HG03280 (cell line): ENCODE measurements around the gene CHRM1.

Source experiments
- ATAC-seq: cut with Tn5 transposase; IDR thresholded peaks from one replicate; pipeline ENCODE4 v1.9.1; 2021; ENCODE audit warnings: mild to moderate bottlenecking, moderate library complexity; ENCODE audit not compliant: unreplicated experiment

CHRM1 gene

DNA sequence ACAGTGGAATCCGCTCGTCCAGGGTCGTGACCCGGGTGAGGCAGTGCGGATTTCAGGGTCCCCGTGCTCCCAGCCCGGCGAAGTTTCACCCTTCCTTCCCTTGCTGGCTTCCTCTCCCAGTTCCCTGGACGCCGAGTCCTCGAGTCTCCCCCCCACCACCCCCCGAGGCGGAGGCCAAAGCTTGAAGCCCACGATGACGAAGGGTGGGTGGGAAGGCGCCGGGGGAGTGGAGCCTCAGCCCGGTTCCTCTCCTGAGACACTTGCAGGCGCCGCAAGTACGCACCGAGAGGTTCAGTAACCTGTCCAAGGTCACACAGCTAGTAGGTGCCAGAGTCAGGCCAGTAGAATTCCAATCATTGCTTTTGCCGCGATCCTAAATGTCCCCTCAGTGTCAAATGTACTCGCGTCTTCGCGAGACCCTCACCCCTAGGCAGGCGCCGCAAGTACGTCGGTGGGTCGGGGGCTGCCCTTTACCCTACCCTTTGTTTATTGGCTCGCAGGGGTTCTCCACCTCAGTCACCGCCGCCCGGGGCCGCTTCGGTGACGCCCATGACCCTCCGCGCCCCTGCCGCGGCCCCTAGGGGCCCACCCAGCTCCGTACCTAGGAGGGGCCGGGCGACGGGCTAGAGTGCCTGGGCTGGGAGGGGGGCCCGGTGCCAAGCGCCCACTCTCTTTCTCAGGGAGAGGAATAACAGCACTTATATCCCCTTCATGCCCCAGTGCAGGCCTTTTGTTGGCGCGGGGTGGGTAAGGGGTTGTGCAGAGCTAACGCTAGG lies 5.7 kb upstream of the CHRM1 start:
- ATAC-seq, result no peak

DNA sequence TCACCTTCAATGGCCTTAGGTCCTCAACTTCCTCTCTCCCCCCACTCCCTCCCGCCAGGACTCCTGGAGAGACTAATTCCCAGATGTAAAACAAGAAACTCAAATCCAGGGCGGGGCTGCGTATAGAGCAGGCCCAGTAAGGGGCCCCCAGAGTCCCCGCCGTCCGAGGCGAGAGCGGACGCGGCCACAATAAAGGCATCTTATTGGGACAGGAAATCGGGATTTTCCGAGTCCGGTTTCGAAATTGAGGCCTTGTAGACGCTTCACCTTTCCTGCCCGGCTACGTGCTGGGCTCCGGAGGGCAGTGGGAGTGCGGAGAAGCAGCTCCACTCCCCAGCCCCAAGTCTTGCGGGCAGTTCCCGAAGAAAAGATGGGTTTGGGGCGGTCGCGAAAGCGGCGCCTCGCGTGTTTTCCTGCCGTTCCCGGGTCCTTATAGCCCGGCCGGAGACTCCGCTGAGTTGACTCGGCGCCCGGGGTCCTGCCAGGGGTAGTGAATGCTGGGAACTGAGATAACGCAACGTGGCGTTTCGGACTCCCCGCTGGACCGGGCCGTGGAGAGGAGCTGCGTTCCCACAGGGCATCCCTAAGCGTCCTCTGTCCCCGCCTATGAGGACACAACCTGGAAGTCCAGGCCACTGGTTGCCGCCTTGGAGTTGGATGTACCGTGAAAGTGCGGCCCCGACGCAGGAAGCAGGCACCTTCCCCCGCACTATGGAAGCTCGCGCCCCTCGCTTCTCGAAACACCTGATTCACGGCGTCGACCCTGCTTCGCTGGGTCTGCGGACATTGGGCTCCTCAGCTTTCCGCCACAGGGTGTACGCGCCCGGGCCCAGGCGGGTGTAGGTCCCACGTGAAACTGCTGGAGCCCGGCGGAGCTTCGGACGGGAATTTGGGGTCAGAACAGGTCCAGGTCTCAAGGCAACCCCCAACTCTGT lies 4.8 kb upstream of the CHRM1 start:
- no peak for ATAC-seq

DNA sequence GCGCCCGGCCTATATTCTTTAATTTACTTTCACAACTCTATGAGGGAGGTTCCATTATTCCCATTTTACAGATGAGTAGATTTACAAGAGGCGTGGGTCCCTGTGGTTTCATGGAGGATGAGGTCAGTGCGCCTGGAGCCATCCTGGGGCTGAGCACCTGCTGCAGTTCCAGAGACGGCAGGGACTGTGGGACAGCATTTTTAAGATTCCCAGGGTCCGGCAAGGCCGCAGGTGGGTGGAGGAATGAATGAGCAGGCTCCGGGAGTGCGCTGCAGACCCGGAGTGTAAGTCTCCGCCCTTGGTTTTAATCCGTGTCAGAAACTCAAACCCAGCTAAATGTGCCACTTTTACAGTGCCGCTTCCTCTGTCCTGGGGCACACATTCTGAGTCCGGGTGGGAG lies 4.1 kb upstream of the CHRM1 start:
- no peak for ATAC-seq

DNA sequence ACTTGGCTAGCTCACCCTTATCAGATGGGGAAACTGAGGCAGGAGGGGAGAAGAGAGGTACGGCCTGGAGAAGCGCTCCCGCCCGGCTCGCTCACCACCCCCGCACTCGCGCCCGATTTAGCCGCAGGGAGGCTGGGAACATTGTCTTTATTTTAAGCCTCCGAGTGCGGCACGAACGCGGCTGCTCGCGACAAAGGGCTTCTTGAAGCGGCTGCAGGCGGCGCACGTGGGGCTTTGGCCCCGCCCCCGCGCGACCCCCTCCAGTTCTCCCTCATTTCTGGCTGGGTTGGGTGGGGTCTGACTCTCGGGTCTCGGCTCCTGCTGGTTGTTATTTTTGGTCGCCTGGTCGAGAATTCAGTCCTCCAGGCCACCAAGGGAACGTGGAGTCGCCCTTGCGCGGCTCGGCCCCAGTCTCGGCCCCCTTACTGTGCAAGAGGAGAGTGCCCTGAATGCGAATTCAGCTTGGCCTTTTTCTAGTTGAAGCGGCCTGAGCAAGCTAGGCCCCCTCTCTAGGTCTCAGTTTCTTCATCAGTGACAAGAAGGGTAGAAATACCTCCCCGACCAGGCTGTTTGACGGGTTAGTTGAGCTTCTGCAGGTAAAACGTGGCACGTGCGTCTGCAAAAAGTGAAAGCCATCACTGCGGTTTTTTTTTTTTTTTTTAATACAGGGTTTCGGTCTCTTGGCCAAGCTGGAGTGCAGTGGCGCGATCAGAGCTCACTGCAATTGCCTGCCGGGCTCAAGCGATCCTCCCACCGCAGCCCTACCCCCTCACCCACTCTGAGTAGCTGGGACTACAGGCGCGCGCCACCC lies 2.6 kb upstream of the CHRM1 start:
- ATAC-seq, result no peak

DNA sequence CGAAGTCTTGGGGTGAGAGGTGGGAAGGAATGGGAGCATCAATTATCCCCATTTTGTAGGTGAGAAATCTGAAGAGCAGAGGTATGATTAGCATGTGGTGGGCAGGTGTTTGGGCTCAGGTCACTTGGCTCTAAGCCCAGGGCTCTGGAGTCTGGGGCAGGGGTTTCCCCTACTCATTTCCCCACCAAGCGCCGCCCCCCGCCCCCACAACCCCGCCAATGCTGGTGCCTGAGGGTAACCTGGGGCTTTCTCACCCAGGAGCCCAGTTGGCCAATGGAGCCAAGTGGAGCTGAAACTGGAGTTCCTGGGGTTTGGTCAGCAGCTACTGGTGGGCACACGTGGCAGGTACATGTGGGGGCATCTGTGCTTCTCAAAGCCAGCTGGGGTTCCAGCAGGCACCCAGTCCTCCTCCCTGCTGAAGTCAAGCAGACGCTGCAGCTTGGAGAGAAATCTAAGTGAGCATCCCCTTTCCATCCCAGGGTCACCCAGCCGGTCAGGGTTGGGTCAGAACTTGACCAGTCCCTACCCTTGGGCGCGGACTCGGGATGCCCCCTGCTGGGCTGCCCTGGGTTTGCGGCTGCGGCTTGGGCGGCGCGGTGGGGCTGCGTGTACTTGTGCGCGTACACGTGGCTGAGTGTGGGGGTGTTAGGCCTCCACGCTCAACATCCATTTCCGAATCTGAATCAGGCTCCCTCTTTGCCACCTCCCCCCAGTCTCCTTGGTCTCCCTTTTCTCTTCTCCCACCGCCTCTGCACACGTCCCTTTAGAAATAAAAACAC lies 1.7 kb upstream of the CHRM1 start:
- no peak for ATAC-seq

DNA sequence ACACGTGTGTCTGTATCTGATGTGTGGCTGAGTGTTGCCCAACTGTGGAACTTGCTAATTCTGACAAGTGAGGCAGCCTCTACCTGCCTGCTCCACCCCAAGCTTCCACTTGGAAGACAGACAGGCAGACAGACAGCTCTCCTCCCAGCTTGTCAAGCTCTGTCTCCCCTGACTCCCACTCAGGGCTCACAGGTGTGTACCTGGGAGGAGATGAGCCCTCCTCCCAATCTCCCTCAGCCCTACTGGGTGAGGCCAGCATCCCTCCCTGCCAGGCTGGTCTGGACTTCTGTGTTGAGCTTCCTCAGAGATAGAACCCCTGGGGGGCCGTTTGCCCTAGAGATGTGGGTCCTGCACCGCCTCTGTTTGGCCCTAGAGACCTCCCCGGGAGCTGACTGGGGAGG lies 1.0 kb upstream of the CHRM1 start:
- no peak for ATAC-seq

DNA sequence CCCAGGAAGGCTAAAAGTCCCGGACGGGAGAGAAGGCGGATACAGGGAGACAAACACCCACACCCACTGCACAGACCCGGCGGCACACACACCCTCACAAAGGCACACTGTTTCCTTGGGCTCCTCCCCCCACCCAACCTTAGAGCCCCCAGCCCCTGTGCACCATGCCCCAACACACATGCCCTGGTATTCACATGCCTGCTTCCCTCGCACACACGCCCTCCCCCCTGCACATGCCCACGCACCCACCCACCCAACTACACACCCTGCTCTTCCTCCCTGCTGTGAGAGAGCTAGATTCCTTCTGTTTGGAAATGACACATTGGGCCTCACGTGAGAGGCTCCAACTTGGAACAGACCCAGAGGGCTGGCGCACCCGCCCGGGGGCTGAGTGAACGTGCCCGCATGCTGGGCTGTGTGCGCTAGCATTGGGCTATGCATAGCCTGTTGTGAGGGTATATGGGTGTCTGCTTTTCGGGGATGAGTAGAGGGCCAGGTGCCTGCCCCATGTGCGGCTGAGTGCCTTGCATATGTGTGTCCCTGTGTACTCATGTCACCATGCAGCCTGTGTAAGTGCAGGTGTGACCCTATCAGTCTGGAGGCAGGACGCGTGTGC lies 518 bp upstream of the CHRM1 start:
- ATAC-seq, result no peak

DNA sequence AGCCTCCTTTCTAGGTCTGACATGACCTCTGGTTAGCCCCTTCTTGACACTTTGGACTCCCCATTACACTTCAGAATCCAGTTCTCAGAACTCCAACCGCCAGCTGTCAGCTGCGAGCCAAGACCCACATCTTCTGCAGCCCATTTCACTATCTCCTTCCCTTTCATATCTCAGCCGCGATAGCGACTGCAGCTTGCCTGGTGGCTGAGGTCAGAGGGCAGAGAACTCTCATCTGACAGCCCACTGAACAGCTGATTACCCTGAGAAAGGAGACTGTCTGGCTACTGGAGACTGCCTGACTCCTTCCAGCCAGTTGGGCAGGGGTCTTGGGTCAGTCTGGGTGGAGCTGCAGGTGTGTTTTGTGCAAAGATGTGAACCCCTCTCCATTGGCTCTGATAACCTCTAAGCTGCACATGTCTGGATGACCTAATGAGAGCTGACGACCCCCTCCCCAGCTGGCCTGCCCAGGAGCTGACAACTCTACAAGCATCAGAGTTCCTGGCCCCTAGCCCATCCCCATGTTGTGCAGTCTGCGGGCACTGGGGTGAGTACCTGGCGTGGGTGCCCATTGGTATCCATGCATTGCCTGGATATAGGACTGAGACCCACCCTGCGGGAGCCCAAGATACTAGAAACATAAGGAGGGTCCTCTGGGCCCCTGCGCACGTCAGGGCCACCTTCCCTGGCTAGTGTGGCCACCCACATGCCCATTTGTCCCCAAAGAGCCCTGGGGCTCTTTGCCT lies 1.1 kb downstream of the CHRM1 start:
- no peak for ATAC-seq

DNA sequence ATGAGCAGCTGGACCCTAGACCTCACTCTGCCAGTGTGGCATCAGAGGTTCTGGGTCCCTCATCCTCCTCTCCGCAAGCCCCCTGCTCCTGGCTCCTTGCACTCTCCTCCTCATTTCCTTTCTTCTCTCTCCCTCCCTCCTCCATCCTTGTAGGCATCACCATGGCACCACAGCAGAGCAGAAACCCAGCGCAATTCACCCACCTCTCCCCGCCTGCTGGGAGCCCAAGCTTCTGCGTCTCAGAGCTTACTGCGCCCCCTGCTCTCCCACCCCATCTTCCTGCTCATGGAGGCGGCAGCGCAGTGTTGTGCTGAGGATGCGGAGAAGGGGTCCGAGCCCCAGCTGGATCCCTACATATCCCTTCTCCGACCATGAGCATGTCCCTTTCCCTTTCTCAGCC lies 1.7 kb downstream of the CHRM1 start:
- no peak for ATAC-seq

DNA sequence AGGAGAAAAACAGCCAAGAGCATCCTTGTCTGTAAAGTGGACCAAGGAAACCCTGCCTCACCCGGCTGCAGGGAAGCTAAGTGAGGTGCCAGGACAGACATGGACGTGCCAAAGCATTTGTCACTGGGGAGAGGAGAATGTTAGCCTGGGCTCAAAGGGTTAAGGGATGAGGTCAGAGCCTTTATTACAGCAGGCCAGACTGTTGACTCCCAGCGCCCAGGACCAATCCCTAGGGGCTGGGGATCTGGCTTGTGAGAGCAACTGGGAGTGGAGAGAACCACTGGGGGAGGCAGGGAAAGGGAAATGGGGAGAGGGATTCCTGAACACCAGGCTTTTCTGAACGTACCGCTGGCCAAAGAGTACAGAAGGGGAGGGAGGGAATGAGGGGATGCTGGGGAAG lies 2.6 kb downstream of the CHRM1 start:
- ATAC-seq, result no peak

DNA sequence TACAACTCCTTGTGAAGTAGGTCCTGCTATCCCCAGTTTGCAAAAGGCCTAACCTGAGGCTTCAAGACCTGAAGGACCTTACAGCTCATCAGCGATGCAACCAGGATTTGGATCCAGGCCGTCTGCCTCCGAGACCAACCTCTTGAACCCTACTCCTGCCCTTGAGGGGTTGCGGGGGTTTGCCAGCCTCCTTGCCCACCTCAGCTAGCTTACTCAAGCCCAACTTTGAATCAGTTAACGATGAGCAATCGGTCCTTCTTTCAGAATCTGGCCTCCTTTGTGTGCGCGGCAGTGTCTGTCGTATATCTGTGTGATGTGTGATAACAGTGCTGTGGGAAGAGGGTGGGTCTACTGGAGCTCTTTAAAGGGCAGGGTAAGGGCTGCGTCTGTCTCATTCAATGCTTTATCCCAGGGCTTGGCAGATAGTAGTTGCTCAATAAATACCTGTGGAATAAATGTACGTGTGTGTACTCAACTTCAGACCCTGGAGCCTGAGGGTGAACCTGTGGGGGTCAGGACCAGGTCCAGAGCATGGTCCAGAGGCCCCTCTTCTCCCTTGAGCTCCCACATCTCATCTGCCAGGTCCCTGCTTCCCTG lies 3.2 kb downstream of the CHRM1 start:
- ATAC-seq, result no peak

DNA sequence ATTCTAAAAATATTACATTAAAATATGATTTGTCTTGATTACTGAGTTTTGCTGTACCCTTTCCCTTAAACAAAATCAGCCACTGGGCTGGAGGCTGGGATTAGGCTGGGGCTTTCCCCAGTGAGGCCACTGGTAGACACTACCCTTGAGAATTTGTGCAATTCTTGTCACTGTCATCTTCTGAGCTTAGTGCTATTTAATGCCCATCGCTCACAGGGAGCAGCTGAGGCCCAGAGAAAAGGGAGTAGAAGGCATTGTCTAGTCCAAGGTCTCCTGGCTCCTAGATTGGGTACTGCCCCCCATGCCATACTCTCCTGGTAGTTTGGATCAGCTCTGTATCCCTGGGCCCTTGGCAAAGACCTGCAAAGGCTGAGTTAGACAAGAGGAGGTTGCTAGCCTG lies 6.7 kb downstream of the CHRM1 start:
- no peak for ATAC-seq

DNA sequence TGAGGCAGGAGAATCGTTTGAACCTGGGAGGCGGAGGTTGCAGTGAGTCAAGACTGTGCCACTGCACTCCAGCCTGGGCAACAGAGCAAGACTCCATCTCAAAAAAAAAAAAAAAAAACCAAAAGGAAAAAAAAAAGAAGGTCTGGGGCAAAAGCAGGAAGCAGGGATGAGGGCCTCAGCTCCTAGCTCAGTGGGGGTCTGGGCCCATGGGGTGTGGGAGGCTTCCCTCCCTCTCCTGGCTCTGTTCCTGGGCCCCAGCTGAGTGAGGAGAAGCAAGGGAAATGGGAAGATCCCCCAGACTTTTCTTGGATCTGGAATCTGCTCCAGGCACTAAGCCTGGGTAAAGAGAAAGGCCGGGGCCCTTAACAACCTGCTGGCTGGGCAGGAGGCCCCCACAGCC lies 8.9 kb downstream of the CHRM1 start:
- no peak for ATAC-seq

DNA sequence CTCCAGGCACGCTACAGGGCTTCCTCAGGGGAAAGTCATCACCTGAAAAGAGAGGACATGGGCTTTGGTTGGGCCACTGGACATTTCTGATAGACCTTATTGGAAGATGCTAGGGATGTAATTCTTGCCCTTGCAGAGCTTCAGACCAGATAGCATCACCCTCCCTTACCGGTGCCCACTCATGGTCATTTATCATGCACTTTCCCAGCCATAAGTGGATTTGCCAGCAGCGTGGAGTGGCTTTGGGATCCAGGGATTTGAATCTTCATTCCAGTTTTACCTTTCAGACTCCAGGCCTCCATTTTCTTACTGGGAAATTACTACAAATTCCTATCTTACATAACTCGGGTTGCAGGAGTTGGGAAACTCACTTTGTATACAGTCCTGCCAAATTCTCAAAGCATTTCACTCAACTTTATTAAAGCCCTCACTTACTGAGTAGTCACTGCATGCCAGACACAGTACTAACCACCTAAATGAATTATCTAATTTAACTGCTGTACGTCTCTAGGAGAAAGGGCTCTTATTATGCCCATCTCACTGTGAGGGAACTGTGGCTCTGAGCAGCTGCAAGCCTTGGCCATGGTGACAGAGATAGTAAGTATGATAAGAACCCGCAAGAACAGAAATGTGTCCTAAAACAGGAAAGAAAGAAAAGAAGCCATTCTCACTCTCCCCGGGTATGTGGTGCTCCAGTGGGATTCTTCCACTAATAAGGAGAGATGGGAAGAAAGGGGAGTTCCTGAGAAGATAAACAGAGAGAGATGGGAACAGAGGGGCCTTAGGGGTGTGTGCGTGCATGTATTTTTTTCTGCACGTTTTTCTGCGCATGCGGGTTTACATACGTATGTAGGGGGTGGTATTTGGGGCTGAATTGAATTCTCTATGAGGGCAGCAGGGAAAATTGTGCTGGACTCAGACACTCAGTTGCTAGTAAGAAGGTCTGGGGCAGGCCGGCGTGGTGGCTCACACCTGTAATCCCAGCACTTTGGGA lies 9.7 kb downstream of the CHRM1 start:
- ATAC-seq, result no peak

DNA sequence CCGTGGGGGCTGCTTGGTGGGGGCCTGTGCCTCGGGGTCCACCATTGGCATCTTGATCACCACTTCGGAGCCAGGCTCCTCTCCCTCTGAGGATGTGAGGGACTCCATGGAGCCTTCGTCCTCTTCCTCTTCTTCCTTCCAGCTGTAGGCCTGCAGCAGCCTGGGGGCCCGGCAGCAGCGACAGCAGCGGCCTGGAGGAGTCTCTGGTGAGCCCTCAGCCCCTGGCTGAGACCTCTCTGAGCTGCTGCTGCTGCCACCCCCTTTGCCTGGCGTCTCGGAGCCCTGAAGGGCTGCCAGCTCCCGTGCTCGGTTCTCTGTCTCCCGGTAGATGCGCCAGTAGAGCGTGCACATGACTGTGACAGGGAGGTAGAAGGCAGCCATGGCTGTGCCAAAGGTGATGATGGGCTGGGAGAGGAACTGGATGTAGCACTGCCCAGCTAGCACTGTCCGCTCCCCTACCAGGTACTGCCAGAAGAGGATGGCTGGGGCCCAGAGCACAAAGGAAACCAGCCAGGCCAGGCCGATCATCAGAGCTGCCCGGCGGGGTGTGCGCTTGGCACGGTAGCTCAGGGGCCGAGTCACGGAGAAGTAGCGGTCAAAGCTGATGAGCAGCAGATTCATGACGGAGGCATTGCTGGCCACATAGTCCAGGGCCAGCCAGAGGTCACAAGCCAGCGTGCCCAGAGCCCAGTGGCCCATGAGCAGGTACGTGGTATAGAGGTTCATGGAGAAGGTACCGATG lies 10.9 kb downstream of the CHRM1 start:
- no peak for ATAC-seq

DNA sequence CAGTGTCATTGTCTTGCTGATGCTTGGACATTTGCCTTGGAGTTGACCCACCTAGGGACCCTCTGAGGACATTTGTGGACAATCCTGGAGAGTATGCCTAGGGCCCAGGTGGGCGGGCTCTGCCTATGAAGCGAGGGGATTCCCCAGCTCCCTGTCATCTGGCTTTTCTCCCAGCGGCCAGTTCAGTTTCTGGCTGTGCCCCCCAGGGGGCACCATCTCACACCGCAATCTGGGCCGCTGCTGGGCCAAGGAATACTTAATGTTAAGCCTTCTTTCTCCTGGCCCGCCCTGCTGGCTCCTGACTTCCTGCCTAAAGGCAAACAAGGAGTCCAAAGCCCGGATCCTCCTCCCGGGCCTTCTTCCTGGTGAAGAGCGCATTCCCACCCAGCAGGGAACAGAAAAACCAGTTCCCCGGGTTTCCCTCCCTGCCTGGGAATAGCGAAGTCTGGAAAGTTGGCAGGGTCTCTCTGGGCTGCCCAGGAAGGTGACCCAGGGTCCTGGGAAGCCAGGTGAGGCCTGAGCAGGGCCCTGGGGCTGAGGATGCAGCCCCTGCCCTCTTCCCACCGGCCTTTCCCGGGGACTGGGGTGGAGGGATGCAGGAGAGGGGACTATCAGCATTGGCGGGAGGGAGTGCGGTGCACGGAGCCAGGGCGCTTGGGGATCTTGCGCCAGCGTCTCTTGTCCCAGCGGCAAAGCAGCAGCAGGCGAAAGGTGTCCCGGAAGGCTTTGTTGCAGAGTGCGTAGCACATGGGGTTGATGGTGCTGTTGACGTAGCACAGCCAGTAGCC lies 11.9 kb downstream of the CHRM1 start:
- no peak for ATAC-seq
